Ovary (tissue), 3 donors: ENCODE data around the gene ITPR2.

Source experiments
- POLR2A ChIP-seq: fragments of 450-650 bp; IDR thresholded peaks from one replicate; pipeline ENCODE4 v1.6.1; 2017; ENCODE audit warnings: antibody characterized with exemption, mild to moderate bottlenecking, moderate library complexity
- TF ChIP-seq, protein P1 (sequence below), 3 donors: fragments of 450-650 bp in 2 of 3; fragments of 200-600 bp in 1 of 3; IDR thresholded peaks; one replicate each; pipeline versions ENCODE4 v1.5.1 to v1.8.0; 2016 to 2022; ENCODE audit warnings: antibody characterized with exemption in 3 of 3, mild to moderate bottlenecking in 1 of 3
- donor health status: DM: no; HTN: no; CAD: no.

- TF ChIP-seq, protein P1, sequence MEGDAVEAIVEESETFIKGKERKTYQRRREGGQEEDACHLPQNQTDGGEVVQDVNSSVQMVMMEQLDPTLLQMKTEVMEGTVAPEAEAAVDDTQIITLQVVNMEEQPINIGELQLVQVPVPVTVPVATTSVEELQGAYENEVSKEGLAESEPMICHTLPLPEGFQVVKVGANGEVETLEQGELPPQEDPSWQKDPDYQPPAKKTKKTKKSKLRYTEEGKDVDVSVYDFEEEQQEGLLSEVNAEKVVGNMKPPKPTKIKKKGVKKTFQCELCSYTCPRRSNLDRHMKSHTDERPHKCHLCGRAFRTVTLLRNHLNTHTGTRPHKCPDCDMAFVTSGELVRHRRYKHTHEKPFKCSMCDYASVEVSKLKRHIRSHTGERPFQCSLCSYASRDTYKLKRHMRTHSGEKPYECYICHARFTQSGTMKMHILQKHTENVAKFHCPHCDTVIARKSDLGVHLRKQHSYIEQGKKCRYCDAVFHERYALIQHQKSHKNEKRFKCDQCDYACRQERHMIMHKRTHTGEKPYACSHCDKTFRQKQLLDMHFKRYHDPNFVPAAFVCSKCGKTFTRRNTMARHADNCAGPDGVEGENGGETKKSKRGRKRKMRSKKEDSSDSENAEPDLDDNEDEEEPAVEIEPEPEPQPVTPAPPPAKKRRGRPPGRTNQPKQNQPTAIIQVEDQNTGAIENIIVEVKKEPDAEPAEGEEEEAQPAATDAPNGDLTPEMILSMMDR (IDR thresholded peaks at IDR 0.05): peak in 2 of 3 donors; percentile 27 to 29
- no peak for TF ChIP-seq POLR2A
These were observed 534.0 kb downstream of the ITPR2 start for GRCh38 chr12:26298785-26299621.
